Left ventricle myocardium inferior (tissue), 1 donor: ENCODE data around the gene PSMA6. TPM values are rescaled to one million over a fixed set of nuclear protein-coding genes. Genes with fewer than 3 reads are reported as not detected.
"Not testable (repeated sequence)": the region's sequence is repeated elsewhere in the genome, so short reads cannot be mapped to it uniquely, and the experiment has no call there.

Experiments used
- DNase-seq: peaks from one replicate; pipeline ENCODE4 v3.0.0-alpha.2; 2020
- H3K27ac ChIP-seq: fragments of 200-600 bp; replicated peaks from 2 replicates; pipeline ENCODE4 v1.8.0; 2021
- H3K27me3 ChIP-seq: fragments of 200-600 bp; 2 replicates; pipeline ENCODE4 v1.8.0; 2021; ENCODE audit warnings: low read depth
- H3K36me3 ChIP-seq: fragments of 200-600 bp; 2 replicates; pipeline ENCODE4 v1.8.0; 2021
- H3K4me1 ChIP-seq: fragments of 200-600 bp; 2 replicates; pipeline ENCODE4 v1.8.0; 2021
- H3K4me3 ChIP-seq: fragments of 200-600 bp; 2 replicates; pipeline ENCODE4 v1.8.0; 2021; ENCODE audit warnings: mild to moderate bottlenecking, moderate library complexity
- H3K9me3 ChIP-seq: fragments of 200-600 bp; replicated peaks from 2 replicates; pipeline ENCODE4 v1.8.0; 2021
- intact Hi-C: fragments of 100-400 bp; cut with micrococcal nuclease; formaldehyde crosslinking; loops from one replicate; pipeline ENCODE4 v1.11.0; 2022
- total RNA-seq: library from RNA; stranded (reverse); fragmentation: NEBNext Ultra II Directional; extraction: Animal tissue kit (Norgen Biotek cat#: 25700); gene quantifications from one replicate; pipeline ENCODE4 v1.2.1, GENCODE V29; 2021
- TF ChIP-seq, protein P1 (sequence below): fragments of 200-600 bp; IDR thresholded peaks from 2 replicates; pipeline ENCODE4 v1.8.0; 2021; ENCODE audit warnings: antibody characterized with exemption, mild to moderate bottlenecking, borderline replicate concordance
- donor health status: DM: no; HTN: yes; CAD: no; lungs with severe emphysema.

PSMA6 gene
- total RNA-seq, 1 donor from 2014 or later = 179 TPM

DNA sequence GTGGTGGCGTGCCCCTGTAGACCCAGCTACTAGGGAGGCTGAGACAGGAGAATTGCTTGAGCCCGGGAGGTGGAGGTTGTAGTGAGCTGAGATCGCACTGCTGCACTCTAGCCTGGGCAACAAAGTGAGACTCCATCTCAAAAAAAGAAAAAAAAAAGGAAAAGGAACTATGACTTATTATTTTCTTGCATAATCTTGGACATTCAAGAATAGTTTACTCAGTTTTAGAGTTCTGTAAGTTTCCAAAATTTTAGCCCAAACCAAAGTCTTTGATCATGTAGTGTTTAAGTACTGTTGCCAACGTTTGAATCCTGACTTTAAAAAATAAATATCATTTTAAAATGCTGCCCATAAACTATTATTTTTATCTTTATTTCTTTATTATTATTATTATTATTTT, 6.2 kb downstream of the PSMA6 start:
- Histone ChIP-seq H3K4me1 (peaks cover 98% of the 10 kb centered on the region), H3K36me3 (no peaks in the 10 kb centered on the region), H3K9me3 (no peaks in the 10 kb centered on the region), H3K27ac (no peak overlapping the region), H3K27me3 (no peaks in the 10 kb centered on the region), H3K4me3 (no peak overlapping the region)
- intact Hi-C loops = no loop called here
- TF ChIP-seq, protein P1, sequence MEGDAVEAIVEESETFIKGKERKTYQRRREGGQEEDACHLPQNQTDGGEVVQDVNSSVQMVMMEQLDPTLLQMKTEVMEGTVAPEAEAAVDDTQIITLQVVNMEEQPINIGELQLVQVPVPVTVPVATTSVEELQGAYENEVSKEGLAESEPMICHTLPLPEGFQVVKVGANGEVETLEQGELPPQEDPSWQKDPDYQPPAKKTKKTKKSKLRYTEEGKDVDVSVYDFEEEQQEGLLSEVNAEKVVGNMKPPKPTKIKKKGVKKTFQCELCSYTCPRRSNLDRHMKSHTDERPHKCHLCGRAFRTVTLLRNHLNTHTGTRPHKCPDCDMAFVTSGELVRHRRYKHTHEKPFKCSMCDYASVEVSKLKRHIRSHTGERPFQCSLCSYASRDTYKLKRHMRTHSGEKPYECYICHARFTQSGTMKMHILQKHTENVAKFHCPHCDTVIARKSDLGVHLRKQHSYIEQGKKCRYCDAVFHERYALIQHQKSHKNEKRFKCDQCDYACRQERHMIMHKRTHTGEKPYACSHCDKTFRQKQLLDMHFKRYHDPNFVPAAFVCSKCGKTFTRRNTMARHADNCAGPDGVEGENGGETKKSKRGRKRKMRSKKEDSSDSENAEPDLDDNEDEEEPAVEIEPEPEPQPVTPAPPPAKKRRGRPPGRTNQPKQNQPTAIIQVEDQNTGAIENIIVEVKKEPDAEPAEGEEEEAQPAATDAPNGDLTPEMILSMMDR = no peak
- no peak for DNase-seq

DNA sequence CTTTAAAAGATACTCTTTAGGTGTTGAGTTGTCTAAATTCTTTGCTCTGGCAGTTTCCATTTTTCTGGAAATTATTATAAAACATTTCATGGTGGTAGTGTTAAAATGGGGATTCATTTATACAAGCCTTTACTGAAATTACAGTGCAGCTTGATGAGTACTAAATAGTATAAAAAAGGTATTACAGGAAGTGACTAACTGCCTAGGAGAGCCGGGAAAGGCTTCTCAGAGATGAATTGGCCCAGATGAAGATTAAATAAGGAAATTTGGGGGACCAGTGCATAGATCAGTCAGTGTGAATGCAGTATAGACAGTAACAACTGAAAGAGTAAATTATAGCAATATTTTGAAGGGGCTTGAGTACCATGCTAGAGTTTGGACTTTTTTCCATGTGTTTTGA, 7.5 kb downstream of the PSMA6 start:
- TF ChIP-seq, protein P1 = no peak
- no peak overlapping the region for H3K27ac ChIP-seq
- no peak for DNase-seq
- H3K27me3 ChIP-seq = no peaks in the 10 kb centered on the region
- peaks cover 93% of the 10 kb centered on the region for H3K4me1 ChIP-seq
- no peaks in the 10 kb centered on the region for H3K9me3 ChIP-seq
- no peak overlapping the region for H3K4me3 ChIP-seq
- H3K36me3 ChIP-seq = no peaks in the 10 kb centered on the region
- intact Hi-C loops = no loop called here

DNA sequence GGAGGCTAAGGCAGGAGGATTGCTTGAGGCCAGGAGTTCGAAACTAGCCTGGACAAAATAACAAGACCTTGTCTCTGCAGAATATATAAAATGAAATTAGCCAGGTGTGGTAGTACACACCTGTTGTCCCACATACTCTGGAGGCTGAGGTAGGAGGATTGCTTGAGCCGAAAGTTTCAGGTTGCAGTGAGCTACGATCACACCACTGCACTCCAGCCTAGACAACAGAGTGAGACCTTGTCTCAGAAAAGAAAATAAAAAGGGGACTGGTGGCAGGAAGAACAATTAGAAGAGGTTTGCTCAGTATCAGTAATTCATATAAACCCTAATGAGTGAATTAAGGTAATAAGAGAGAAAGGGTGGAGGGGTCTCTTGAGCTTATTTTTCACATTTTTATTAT, 8.0 kb downstream of the PSMA6 start:
- Histone ChIP-seq H3K36me3 (no peaks in the 10 kb centered on the region), H3K4me3 (no peak overlapping the region), H3K4me1 (peaks cover 91% of the 10 kb centered on the region), H3K9me3 (no peaks in the 10 kb centered on the region), H3K27me3 (no peaks in the 10 kb centered on the region), H3K27ac (peak overlapping the region; percentile 74)
- TF ChIP-seq, protein P1 = no peak
- no peak for DNase-seq
- intact Hi-C loops = no loop called here

DNA sequence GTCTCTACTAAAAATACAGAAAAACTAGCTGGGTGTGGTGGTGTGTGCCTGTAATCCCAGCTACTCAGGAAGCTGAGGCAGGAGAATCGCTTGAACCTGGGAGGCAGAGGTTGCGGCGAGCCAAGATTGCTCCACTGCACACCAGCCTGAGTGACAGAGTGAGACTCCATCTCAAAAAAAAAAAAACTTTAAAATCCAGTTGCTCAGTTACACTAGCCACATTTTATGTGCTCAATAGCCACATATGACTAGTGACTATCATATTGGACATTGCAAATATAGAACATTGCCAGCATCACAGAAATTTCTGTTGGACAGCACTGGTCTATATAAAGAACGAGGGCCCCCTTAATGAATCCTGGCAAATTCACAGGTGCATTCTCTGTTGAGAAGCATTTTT, 9.2 kb downstream of the PSMA6 start:
- H3K9me3 ChIP-seq, H3K27me3 ChIP-seq, H3K4me3 ChIP-seq, intact Hi-C loops, H3K36me3 ChIP-seq, DNase-seq: not testable (repeated sequence)
- Histone ChIP-seq H3K4me1 (peaks cover 91% of the 10 kb centered on the region), H3K27ac (peak overlapping the region; percentile 74)

DNA sequence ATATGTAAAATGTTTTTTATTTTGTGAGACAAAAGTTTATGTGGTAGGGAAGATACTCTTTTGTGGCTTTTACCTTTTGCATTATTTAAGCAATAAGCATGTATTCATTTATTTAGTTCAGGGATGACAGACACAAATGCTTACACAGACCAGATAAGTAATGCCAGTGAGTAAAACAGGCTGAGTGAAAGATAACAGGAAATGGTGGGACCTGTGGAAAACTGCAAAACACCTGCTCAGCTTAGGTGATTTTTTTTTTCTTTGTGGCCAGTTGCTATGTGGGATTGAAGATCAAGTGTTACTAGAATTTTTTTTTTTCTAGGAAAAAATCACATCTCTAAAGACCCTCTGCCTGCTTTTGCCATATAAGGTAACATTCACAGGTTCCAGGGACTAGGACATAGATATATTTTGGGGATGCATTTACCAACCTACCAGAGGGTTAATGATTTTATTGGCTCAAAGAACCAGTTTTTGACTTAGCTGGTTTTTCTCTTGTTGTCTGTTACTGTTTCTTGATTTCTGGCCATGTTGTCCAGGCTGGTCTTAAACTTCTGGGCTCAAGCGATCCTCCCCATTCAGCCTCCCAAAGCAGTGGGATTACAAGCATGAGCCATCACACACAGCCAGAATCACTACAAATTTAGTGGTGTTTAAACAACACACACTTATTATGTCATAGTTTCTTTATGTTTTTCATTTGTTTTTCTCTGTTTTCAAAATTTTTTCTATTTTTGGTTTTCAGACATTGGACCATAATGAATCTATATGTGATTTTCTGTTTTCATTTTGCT, 9.8 kb downstream of the PSMA6 start:
- no peaks in the 10 kb centered on the region for H3K36me3 ChIP-seq
- peaks cover 91% of the 10 kb centered on the region for H3K4me1 ChIP-seq
- no peaks in the 10 kb centered on the region for H3K9me3 ChIP-seq
- no peak for DNase-seq
- H3K27me3 ChIP-seq = no peaks in the 10 kb centered on the region
- intact Hi-C loops = no loop called here
- H3K4me3 ChIP-seq = no peak overlapping the region
- TF ChIP-seq, protein P1 = no peak
- H3K27ac ChIP-seq = peak overlapping the region; percentile 74

DNA sequence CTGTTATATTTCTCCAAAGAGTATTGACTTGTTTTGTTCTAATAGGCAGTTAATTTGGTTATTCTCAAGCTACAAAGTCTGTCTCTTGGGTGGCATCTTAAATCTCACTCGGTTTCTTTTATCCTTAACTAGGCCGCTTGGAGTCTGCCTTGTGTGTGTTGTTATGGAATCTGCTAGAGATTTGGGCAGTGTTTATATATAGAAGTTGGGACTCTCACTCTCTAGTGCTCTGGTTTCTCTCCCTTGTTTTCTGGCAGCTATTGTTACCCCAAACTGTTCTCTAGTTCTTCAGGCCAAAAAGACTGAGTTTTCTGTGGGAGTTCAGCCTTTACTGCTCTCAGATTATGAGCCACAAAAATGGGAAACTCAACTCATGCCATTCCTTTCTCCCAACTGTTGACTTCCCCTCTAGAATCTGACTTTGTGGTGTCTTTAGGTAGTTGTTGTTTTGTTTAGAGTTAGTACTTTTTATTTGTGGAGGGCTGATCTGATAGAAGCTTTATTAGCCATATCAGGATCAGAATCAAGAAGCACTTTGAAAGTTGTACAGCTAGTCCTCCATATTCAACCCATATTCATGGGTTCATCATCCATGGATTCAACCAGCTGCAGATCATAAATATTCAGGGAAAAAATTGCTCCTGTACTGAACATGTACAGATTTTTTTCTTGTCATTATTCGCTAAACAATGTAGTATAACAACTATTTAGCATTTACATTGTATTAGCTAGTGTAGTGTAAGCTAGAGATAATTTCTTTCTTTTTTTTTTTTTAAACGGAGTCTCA, 11.2 kb downstream of the PSMA6 start:
- no peak for DNase-seq
- Histone ChIP-seq H3K36me3 (peaks cover 5% of the 10 kb centered on the region), H3K27me3 (no peaks in the 10 kb centered on the region), H3K4me1 (peaks cover 82% of the 10 kb centered on the region), H3K4me3 (no peak overlapping the region), H3K9me3 (no peaks in the 10 kb centered on the region), H3K27ac (peak overlapping the region; percentile 74)
- intact Hi-C loops = no loop called here
- TF ChIP-seq, protein P1 = no peak
